GM08714 (cell line): ENCODE measurements around the gene ENTHD1.

Source experiments
- H3K4me3 ChIP-seq: fragments of 200-500 bp; sonication (Bioruptor generic); 2 replicates; pipeline ENCODE4 v1.5.1; 2014; ENCODE audit warnings: mild to moderate bottlenecking, low read length, inconsistent platforms
- ZNF274 ChIP-seq: IDR thresholded peaks from 2 replicates; pipeline ENCODE4 v1.6.1; 2012; ENCODE audit warnings: mild to moderate bottlenecking, low read depth, low read length

Gene ENTHD1

GRCh38 chr22:39819429-39819828 lies 74.1 kb downstream of the ENTHD1 start:
- TF ChIP-seq ZNF274: no peak
- no peak overlapping the region for H3K4me3 ChIP-seq

GRCh38 chr22:39818094-39818493 lies 75.5 kb downstream of the ENTHD1 start:
- no peak for TF ChIP-seq ZNF274
- no peak overlapping the region for H3K4me3 ChIP-seq

GRCh38 chr22:39815932-39816331 lies 77.6 kb downstream of the ENTHD1 start:
- TF ChIP-seq ZNF274: no peak
- H3K4me3 ChIP-seq: no peak overlapping the region

GRCh38 chr22:39814899-39815298 lies 78.7 kb downstream of the ENTHD1 start:
- no peak overlapping the region for H3K4me3 ChIP-seq
- no peak for TF ChIP-seq ZNF274

GRCh38 chr22:39809772-39810557 lies 83.6 kb downstream of the ENTHD1 start:
- no peak for TF ChIP-seq ZNF274
- H3K4me3 ChIP-seq: no peak overlapping the region

GRCh38 chr22:39808081-39808480 lies 85.5 kb downstream of the ENTHD1 start:
- no peak for TF ChIP-seq ZNF274
- no peak overlapping the region for H3K4me3 ChIP-seq

GRCh38 chr22:39806109-39806508 lies 87.5 kb downstream of the ENTHD1 start:
- TF ChIP-seq ZNF274: no peak
- H3K4me3 ChIP-seq: no peak overlapping the region

GRCh38 chr22:39805117-39805516 lies 88.4 kb downstream of the ENTHD1 start:
- no peak overlapping the region for H3K4me3 ChIP-seq
- no peak for TF ChIP-seq ZNF274

- H3K4me3 ChIP-seq: no peak overlapping the region
- TF ChIP-seq ZNF274: no peak
These were observed 90.9 kb downstream of the ENTHD1 start for GRCh38 chr22:39802682-39803081.

GRCh38 chr22:39800790-39801520 lies 92.6 kb downstream of the ENTHD1 start:
- no peak overlapping the region for H3K4me3 ChIP-seq
- no peak for TF ChIP-seq ZNF274

- H3K4me3 ChIP-seq: no peak overlapping the region
- no peak for TF ChIP-seq ZNF274
These were observed 95.9 kb downstream of the ENTHD1 start for GRCh38 chr22:39797528-39798147.

- TF ChIP-seq ZNF274: no peak
- H3K4me3 ChIP-seq: no peak overlapping the region
These were observed 103.8 kb downstream of the ENTHD1 start for GRCh38 chr22:39789788-39790187.

GRCh38 chr22:39785232-39785631 lies 108.3 kb downstream of the ENTHD1 start:
- TF ChIP-seq ZNF274: no peak
- H3K4me3 ChIP-seq: no peak overlapping the region

GRCh38 chr22:39777716-39778454 lies 115.7 kb downstream of the ENTHD1 start:
- no peak for TF ChIP-seq ZNF274
- H3K4me3 ChIP-seq: no peak overlapping the region
